Medulla oblongata (tissue), 1 donor: ENCODE data around the gene MRPS25.

Experiments used
- DNase-seq: peaks from one replicate; pipeline ENCODE4 v3.0.0-alpha.2; 2015; ENCODE audit errors: extremely low spot score

Gene MRPS25

GRCh38 chr3:15081960-15082664, 17.0 kb upstream of the MRPS25 start:
- no peak for DNase-seq

- no peak for DNase-seq
Observed at GRCh38 chr3:15079091-15079490, 14.0 kb upstream of the MRPS25 start.

- DNase-seq = no peak
Observed at GRCh38 chr3:15074500-15074899, 9.4 kb upstream of the MRPS25 start.

GRCh38 chr3:15071699-15072098, 6.6 kb upstream of the MRPS25 start:
- DNase-seq = no peak

- DNase-seq = no peak
Observed at GRCh38 chr3:15069441-15069840, 4.3 kb upstream of the MRPS25 start.

GRCh38 chr3:15066467-15066866, 1.4 kb upstream of the MRPS25 start:
- no peak for DNase-seq

- DNase-seq = no peak
Observed at GRCh38 chr3:15065550-15066007, 464 bp upstream of the MRPS25 start.

GRCh38 chr3:15064299-15064834, 748 bp downstream of the MRPS25 start:
- DNase-seq = no peak

- no peak for DNase-seq
Observed at GRCh38 chr3:15063656-15064286, 1.3 kb downstream of the MRPS25 start.

GRCh38 chr3:15063238-15063637, 1.9 kb downstream of the MRPS25 start:
- DNase-seq = no peak

GRCh38 chr3:15060029-15060428, 5.1 kb downstream of the MRPS25 start:
- DNase-seq = no peak

GRCh38 chr3:15056676-15057404, 8.3 kb downstream of the MRPS25 start:
- no peak for DNase-seq

- DNase-seq = no peak
Observed at GRCh38 chr3:15055019-15055557, 10.0 kb downstream of the MRPS25 start.

GRCh38 chr3:15053541-15053940, 11.6 kb downstream of the MRPS25 start:
- DNase-seq = no peak

- DNase-seq = no peak
Observed at GRCh38 chr3:15052335-15053242, 12.5 kb downstream of the MRPS25 start.

GRCh38 chr3:15051531-15051930, 13.6 kb downstream of the MRPS25 start:
- peak; percentile 42 for DNase-seq

GRCh38 chr3:15050405-15051092, 14.6 kb downstream of the MRPS25 start:
- DNase-seq = no peak

- no peak for DNase-seq
Observed at GRCh38 chr3:15049584-15049983, 15.5 kb downstream of the MRPS25 start.

GRCh38 chr3:15045667-15046066, 19.4 kb downstream of the MRPS25 start:
- DNase-seq = no peak

GRCh38 chr3:15044326-15044725, 20.8 kb downstream of the MRPS25 start:
- no peak for DNase-seq
